SK-N-SH (cell line): ENCODE measurements around the gene KLC1.

ENCODE experiments used
- EP300 ChIP-seq, 2 experiments: IDR thresholded peaks; 2 replicates each; pipeline versions ENCODE4 v1.4.0 to v1.6.1; 2012; ENCODE audit warnings: borderline replicate concordance in 1 of 2, low read depth in 1 of 2, low read length in 1 of 2
- EZH2phosphoT487 ChIP-seq: fragments of 200-600 bp; sonication (generic); IDR thresholded peaks from 2 replicates; pipeline ENCODE4 v1.6.1; 2017; ENCODE audit warnings: low read depth, mixed run types, mild to moderate bottlenecking, antibody characterized with exemption, moderate library complexity, borderline replicate concordance
- MAX ChIP-seq: IDR thresholded peaks from 2 replicates; pipeline ENCODE4 v1.4.0; 2012; ENCODE audit warnings: low read depth
- NRF1 ChIP-seq: IDR thresholded peaks from 2 replicates; pipeline ENCODE4 v1.6.1; 2012; ENCODE audit warnings: low read depth, mild to moderate bottlenecking, low read length
- POLR2AphosphoS5 ChIP-seq: IDR thresholded peaks from 2 replicates; pipeline ENCODE4 v1.6.1; 2012; ENCODE audit warnings: low read depth, low read length
- SIN3A ChIP-seq: IDR thresholded peaks from 2 replicates; pipeline ENCODE4 v1.6.1; 2012; ENCODE audit warnings: low read depth, mild to moderate bottlenecking, low read length, moderate library complexity, borderline replicate concordance
- SMC3 ChIP-seq: IDR thresholded peaks from 2 replicates; pipeline ENCODE4 v1.6.1; 2012; ENCODE audit warnings: low read depth, low read length, improper control_type of control experiment
- TAF1 ChIP-seq: IDR thresholded peaks from 2 replicates; pipeline ENCODE4 v1.6.1; 2012; ENCODE audit warnings: low read depth, mild to moderate bottlenecking, low read length, moderate library complexity, borderline replicate concordance
- TEAD4 ChIP-seq: IDR thresholded peaks from 2 replicates; pipeline ENCODE4 v1.4.0; 2012; ENCODE audit warnings: mild to moderate bottlenecking, borderline replicate concordance; ENCODE audit not compliant: insufficient read depth
- YY1 ChIP-seq: IDR thresholded peaks from 2 replicates; pipeline ENCODE4 v1.4.0; 2012; ENCODE audit warnings: low read depth, mild to moderate bottlenecking
- ZBTB33 ChIP-seq: IDR thresholded peaks from 2 replicates; pipeline ENCODE4 v1.4.0; 2012; ENCODE audit warnings: low read depth, borderline replicate concordance
- TF ChIP-seq, protein P1 (sequence below): fragments of 200-600 bp; sonication (generic); IDR thresholded peaks from 2 replicates; pipeline ENCODE4 v1.6.1; 2017; ENCODE audit warnings: antibody characterized with exemption, mild to moderate bottlenecking, moderate library complexity
- TF ChIP-seq, protein P2 (sequence below): IDR thresholded peaks from 2 replicates; pipeline ENCODE4 v1.6.1; 2012; ENCODE audit warnings: mild to moderate bottlenecking, low read depth, low read length, moderate library complexity

GRCh38 chr14:103692871-103693270 is 63.9 kb downstream of the KLC1 start:
- TF ChIP-seq, protein P1, sequence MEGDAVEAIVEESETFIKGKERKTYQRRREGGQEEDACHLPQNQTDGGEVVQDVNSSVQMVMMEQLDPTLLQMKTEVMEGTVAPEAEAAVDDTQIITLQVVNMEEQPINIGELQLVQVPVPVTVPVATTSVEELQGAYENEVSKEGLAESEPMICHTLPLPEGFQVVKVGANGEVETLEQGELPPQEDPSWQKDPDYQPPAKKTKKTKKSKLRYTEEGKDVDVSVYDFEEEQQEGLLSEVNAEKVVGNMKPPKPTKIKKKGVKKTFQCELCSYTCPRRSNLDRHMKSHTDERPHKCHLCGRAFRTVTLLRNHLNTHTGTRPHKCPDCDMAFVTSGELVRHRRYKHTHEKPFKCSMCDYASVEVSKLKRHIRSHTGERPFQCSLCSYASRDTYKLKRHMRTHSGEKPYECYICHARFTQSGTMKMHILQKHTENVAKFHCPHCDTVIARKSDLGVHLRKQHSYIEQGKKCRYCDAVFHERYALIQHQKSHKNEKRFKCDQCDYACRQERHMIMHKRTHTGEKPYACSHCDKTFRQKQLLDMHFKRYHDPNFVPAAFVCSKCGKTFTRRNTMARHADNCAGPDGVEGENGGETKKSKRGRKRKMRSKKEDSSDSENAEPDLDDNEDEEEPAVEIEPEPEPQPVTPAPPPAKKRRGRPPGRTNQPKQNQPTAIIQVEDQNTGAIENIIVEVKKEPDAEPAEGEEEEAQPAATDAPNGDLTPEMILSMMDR = no peak
- no peak for TF ChIP-seq EZH2phosphoT487
- no peak for TF ChIP-seq POLR2AphosphoS5
- no peak for TF ChIP-seq TAF1
- TF ChIP-seq NRF1 = no peak
- TF ChIP-seq, protein P2, sequence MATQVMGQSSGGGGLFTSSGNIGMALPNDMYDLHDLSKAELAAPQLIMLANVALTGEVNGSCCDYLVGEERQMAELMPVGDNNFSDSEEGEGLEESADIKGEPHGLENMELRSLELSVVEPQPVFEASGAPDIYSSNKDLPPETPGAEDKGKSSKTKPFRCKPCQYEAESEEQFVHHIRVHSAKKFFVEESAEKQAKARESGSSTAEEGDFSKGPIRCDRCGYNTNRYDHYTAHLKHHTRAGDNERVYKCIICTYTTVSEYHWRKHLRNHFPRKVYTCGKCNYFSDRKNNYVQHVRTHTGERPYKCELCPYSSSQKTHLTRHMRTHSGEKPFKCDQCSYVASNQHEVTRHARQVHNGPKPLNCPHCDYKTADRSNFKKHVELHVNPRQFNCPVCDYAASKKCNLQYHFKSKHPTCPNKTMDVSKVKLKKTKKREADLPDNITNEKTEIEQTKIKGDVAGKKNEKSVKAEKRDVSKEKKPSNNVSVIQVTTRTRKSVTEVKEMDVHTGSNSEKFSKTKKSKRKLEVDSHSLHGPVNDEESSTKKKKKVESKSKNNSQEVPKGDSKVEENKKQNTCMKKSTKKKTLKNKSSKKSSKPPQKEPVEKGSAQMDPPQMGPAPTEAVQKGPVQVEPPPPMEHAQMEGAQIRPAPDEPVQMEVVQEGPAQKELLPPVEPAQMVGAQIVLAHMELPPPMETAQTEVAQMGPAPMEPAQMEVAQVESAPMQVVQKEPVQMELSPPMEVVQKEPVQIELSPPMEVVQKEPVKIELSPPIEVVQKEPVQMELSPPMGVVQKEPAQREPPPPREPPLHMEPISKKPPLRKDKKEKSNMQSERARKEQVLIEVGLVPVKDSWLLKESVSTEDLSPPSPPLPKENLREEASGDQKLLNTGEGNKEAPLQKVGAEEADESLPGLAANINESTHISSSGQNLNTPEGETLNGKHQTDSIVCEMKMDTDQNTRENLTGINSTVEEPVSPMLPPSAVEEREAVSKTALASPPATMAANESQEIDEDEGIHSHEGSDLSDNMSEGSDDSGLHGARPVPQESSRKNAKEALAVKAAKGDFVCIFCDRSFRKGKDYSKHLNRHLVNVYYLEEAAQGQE = no peak
- no peak for TF ChIP-seq EP300 (IDR thresholded peaks at IDR 0.05; ENCODE audit: borderline replicate concordance in 1 of 2, low read depth in 1 of 2, low read length in 1 of 2)
- no peak for TF ChIP-seq SIN3A
- TF ChIP-seq SMC3 = no peak
- no peak for TF ChIP-seq YY1
- TF ChIP-seq TEAD4 = no peak
- no peak for TF ChIP-seq MAX
- TF ChIP-seq ZBTB33 = no peak
